Neuronal stem cell (in vitro differentiated cells): ENCODE measurements around the gene PTPN7.

Source experiments
- DNase-seq: peaks from one replicate; pipeline ENCODE4 v3.0.0-alpha.2; 2013; ENCODE audit warnings: low spot score
- H2AFZ ChIP-seq: one replicate; pipeline ENCODE4 v1.6.1; 2013; ENCODE audit warnings: mild to moderate bottlenecking, low read length, inconsistent platforms
- H2AK5ac ChIP-seq: 2 replicates; pipeline ENCODE4 v1.6.1; 2013; ENCODE audit warnings: low read depth, mild to moderate bottlenecking, inconsistent platforms, low read length, moderate library complexity, mixed read lengths
- H2BK120ac ChIP-seq: 2 replicates; pipeline ENCODE4 v1.6.1; 2013; ENCODE audit warnings: low read depth, mild to moderate bottlenecking, inconsistent platforms, low read length, moderate library complexity, mixed read lengths
- H2BK12ac ChIP-seq: one replicate; pipeline ENCODE4 v1.6.1; 2013; ENCODE audit warnings: low read length, inconsistent platforms
- H2BK15ac ChIP-seq: 2 replicates; pipeline ENCODE4 v1.6.1; 2013; ENCODE audit warnings: mild to moderate bottlenecking, low read length, inconsistent platforms, mixed read lengths
- H2BK5ac ChIP-seq: one replicate; pipeline ENCODE4 v1.6.1; 2013; ENCODE audit warnings: inconsistent platforms, mild to moderate bottlenecking, low read length, moderate library complexity
- H3K14ac ChIP-seq: one replicate; pipeline ENCODE4 v1.6.1; 2013; ENCODE audit warnings: low read length, inconsistent platforms
- H3K18ac ChIP-seq: 2 replicates; pipeline ENCODE4 v1.6.1; 2013; ENCODE audit warnings: low read length, inconsistent platforms
- H3K23ac ChIP-seq: 2 replicates; pipeline ENCODE4 v1.6.1; 2013; ENCODE audit warnings: low read depth, mild to moderate bottlenecking, mixed read lengths, low read length, inconsistent platforms; ENCODE audit not compliant: poor library complexity
- H3K27ac ChIP-seq: replicated peaks from 3 replicates; pipeline ENCODE4 v1.5.1; 2013; ENCODE audit warnings: low read length, inconsistent platforms
- H3K27me3 ChIP-seq, 3 experiments: 2 replicates each; pipeline ENCODE4 v1.6.1; 2013; ENCODE audit warnings: low read length in 3 of 3, mild to moderate bottlenecking in 2 of 3, inconsistent platforms in 1 of 3, low read depth in 1 of 3, mixed read lengths in 1 of 3, moderate library complexity in 1 of 3; ENCODE audit not compliant: control insufficient read depth in 3 of 3, insufficient read depth in 3 of 3
- H3K36me3 ChIP-seq, 2 donors: replicated peaks in 1 of 2; 2 replicates each; pipeline ENCODE4 v1.6.1; 2013; ENCODE audit warnings: low read length in 2 of 2; ENCODE audit not compliant: control insufficient read depth in 2 of 2, insufficient read depth in 2 of 2
- H3K4ac ChIP-seq: 2 replicates; pipeline ENCODE4 v1.6.1; 2013; ENCODE audit warnings: inconsistent platforms, mild to moderate bottlenecking, low read length, moderate library complexity
- H3K4me1 ChIP-seq, 2 donors: 1 replicate in 1 of 2; 2 replicates in 1 of 2; pipeline ENCODE4 v1.6.1; 2013; ENCODE audit warnings: low read length in 2 of 2, low read depth in 1 of 2; ENCODE audit not compliant: control insufficient read depth in 2 of 2, insufficient read depth in 1 of 2
- H3K4me2 ChIP-seq: one replicate; pipeline ENCODE4 v1.6.1; 2013; ENCODE audit warnings: mild to moderate bottlenecking, low read length, inconsistent platforms; ENCODE audit not compliant: insufficient read depth, poor library complexity, severe bottlenecking
- H3K4me3 ChIP-seq, 2 donors: 2 replicates each; pipeline ENCODE4 v1.5.1; 2013; ENCODE audit warnings: low read length in 2 of 2, mild to moderate bottlenecking in 2 of 2, inconsistent platforms in 1 of 2, moderate library complexity in 1 of 2
- H3K79me1 ChIP-seq: one replicate; pipeline ENCODE4 v1.6.1; 2013; ENCODE audit warnings: low read depth, mild to moderate bottlenecking, inconsistent platforms, low read length, moderate library complexity
- H3K9ac ChIP-seq: one replicate; pipeline ENCODE4 v1.6.1; 2013; ENCODE audit warnings: mild to moderate bottlenecking, low read depth, low read length, inconsistent platforms; ENCODE audit not compliant: poor library complexity
- H3K9me3 ChIP-seq, 2 donors: replicated peaks in 1 of 2; 2 replicates each; pipeline versions ENCODE3 to v1.6.1; 2013; ENCODE audit warnings: low read length in 2 of 2, mild to moderate bottlenecking in 2 of 2, inconsistent platforms in 1 of 2, low read depth in 1 of 2, mixed read lengths in 1 of 2, moderate library complexity in 1 of 2; ENCODE audit not compliant: control insufficient read depth in 2 of 2, insufficient read depth in 1 of 2
- H4K8ac ChIP-seq: one replicate; pipeline ENCODE4 v1.6.1; 2013; ENCODE audit warnings: low read depth, mild to moderate bottlenecking, inconsistent platforms, low read length, moderate library complexity
- H4K91ac ChIP-seq: one replicate; pipeline ENCODE4 v1.6.1; 2013; ENCODE audit warnings: low read length, low read depth, mild to moderate bottlenecking, inconsistent platforms; ENCODE audit not compliant: poor library complexity
- WGBS, 2 donors: extraction: QIAGEN DNeasy Blood & Tissue Kit; methylation state at CpG; one replicate each; pipeline ENCODE4 v1.1.7; 2013; ENCODE audit warnings: missing lambda C conversion rate in 2 of 2, mixed read lengths in 1 of 2; ENCODE audit not compliant: insufficient read length in 2 of 2, insufficient replicate concordance in 1 of 2; ENCODE audit errors: extremely low coverage in 2 of 2; 5-methylcytosine and 5-hydroxymethylcytosine counted together

PTPN7 gene

DNA sequence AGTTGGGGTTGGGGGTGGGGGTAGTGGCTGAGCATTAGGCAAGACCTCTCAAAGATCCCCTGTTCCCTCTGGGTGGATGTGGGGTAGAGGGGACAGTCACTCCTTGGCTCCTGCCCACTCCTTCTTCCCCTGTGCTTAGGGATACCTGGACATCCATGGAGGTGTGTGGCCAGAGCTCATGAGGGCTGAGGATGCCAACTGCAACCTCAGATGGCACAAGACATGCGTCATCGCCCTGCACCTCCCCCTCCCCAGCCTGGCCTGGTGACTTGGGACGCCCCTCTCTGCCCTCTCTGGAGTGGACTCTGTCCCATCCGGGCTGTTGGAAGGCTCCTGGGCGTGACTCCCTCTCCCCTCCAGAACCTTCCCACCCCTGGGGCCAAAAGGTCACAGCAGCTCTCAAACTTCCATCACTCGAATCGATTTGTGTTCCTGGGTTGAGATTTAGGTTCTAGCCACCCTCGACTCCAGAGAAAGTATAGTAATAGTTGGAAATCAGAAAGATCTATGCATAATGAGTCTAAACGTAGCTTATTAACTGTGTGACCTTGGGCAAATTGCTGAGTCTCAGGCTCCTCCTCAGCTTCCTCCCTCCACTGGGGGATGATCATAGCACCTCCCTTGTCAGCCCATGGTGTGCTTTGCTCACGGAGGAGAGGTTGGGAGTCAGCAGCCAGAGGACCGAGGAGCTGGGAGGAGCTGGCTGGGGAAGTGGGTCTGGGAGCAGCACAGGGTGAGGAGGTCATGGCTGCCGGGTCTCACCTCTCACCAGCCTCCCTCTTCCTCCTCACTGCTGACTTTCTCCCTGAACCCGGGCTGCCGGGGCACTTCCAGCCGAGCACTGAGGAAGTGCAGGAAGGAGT lies 2.2 kb upstream of the PTPN7 start:
- Histone ChIP-seq H3K27me3 (peaks cover 0 to 55% (median 0%) of the 10 kb centered on the region in 3 experiments), H2AK5ac (no peak overlapping the region), H3K4me2 (no peak overlapping the region), H3K4me1 (peaks cover 15 to 18% of the 10 kb centered on the region in 2 donors), H2BK120ac (no peak overlapping the region), H3K18ac (no peak overlapping the region), H4K8ac (no peak overlapping the region), H3K9me3 (no peaks in the 10 kb centered on the region), H3K36me3 (no peaks in the 10 kb centered on the region), H2BK12ac (no peak overlapping the region), H2AFZ (peak overlapping the region; percentile 61), H3K23ac (peak overlapping the region; percentile 47), H3K27ac (no peak overlapping the region), H3K4me3 (no peak overlapping the region), H3K9ac (no peak overlapping the region), H4K91ac (no peak overlapping the region), H2BK15ac (no peak overlapping the region), H3K14ac (no peak overlapping the region), H3K79me1 (no peaks in the 10 kb centered on the region), H2BK5ac (no peak overlapping the region), H3K4ac (no peak overlapping the region)
- no peak for DNase-seq
- WGBS, 2 donors, result no CpG with 5 or more reads among the region's 15 CpGs

- Histone ChIP-seq H2BK5ac (no peak overlapping the region), H3K9ac (no peak overlapping the region), H3K4me2 (no peak overlapping the region), H4K8ac (no peak overlapping the region), H3K79me1 (no peaks in the 10 kb centered on the region), H3K14ac (no peak overlapping the region), H4K91ac (no peak overlapping the region), H3K4me1 (peaks cover 15 to 18% of the 10 kb centered on the region in 2 donors), H2BK15ac (no peak overlapping the region), H3K9me3 (no peaks in the 10 kb centered on the region), H2AFZ (peak overlapping the region; percentile 61), H3K36me3 (no peaks in the 10 kb centered on the region), H3K4ac (no peak overlapping the region), H3K4me3 (no peak overlapping the region), H3K23ac (peak overlapping the region; percentile 47), H3K18ac (peak overlapping the region; percentile 79), H2BK120ac (no peak overlapping the region), H2BK12ac (no peak overlapping the region), H3K27ac (no peak overlapping the region), H2AK5ac (peak overlapping the region; percentile 6), H3K27me3 (peaks cover 0 to 55% (median 0%) of the 10 kb centered on the region in 3 experiments)
- DNase-seq, result no peak
- no CpG with 5 or more reads among the region's 4 CpGs for WGBS, 2 donors
Measured at GRCh38 chr1:202162047-202162417, 1.6 kb upstream of the PTPN7 start.

GRCh38 chr1:202161151-202162046 lies 997 bp upstream of the PTPN7 start:
- no peak for DNase-seq
- no peak overlapping the region for H2BK12ac ChIP-seq
- H2BK120ac ChIP-seq, result no peak overlapping the region
- no peak overlapping the region for H3K4ac ChIP-seq
- H4K8ac ChIP-seq, result no peak overlapping the region
- H3K79me1 ChIP-seq, result no peaks in the 10 kb centered on the region
- H3K18ac ChIP-seq, result peak overlapping the region; percentile 74
- H2AK5ac ChIP-seq, result peak overlapping the region; percentile 9
- no peak overlapping the region for H3K4me3 ChIP-seq
- H3K27ac ChIP-seq, result no peak overlapping the region
- no peak overlapping the region for H3K4me2 ChIP-seq
- no peak overlapping the region for H2BK15ac ChIP-seq
- H3K14ac ChIP-seq, result no peak overlapping the region
- WGBS, 2 donors, result no CpG with 5 or more reads among the region's 22 CpGs
- no peak overlapping the region for H3K9ac ChIP-seq
- H4K91ac ChIP-seq, result no peak overlapping the region
- H3K4me1 ChIP-seq, result peaks cover 14 to 18% of the 10 kb centered on the region in 2 donors
- no peaks in the 10 kb centered on the region for H3K36me3 ChIP-seq
- peak overlapping the region; percentile 61 for H2AFZ ChIP-seq
- no peak overlapping the region for H2BK5ac ChIP-seq
- H3K23ac ChIP-seq, result peak overlapping the region; percentile 47
- peaks cover 0 to 56% (median 0%) of the 10 kb centered on the region in 3 experiments for H3K27me3 ChIP-seq
- no peaks in the 10 kb centered on the region for H3K9me3 ChIP-seq
